HG02571 (cell line): ENCODE measurements around the gene FOXP4.

ENCODE experiments used
- ATAC-seq: cut with Tn5 transposase; IDR thresholded peaks from one replicate; pipeline ENCODE4 v1.9.1; 2021; ENCODE audit warnings: mild to moderate bottlenecking, moderate library complexity; ENCODE audit not compliant: unreplicated experiment

FOXP4 gene, protein sequence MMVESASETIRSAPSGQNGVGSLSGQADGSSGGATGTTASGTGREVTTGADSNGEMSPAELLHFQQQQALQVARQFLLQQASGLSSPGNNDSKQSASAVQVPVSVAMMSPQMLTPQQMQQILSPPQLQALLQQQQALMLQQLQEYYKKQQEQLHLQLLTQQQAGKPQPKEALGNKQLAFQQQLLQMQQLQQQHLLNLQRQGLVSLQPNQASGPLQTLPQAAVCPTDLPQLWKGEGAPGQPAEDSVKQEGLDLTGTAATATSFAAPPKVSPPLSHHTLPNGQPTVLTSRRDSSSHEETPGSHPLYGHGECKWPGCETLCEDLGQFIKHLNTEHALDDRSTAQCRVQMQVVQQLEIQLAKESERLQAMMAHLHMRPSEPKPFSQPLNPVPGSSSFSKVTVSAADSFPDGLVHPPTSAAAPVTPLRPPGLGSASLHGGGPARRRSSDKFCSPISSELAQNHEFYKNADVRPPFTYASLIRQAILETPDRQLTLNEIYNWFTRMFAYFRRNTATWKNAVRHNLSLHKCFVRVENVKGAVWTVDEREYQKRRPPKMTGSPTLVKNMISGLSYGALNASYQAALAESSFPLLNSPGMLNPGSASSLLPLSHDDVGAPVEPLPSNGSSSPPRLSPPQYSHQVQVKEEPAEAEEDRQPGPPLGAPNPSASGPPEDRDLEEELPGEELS

DNA sequence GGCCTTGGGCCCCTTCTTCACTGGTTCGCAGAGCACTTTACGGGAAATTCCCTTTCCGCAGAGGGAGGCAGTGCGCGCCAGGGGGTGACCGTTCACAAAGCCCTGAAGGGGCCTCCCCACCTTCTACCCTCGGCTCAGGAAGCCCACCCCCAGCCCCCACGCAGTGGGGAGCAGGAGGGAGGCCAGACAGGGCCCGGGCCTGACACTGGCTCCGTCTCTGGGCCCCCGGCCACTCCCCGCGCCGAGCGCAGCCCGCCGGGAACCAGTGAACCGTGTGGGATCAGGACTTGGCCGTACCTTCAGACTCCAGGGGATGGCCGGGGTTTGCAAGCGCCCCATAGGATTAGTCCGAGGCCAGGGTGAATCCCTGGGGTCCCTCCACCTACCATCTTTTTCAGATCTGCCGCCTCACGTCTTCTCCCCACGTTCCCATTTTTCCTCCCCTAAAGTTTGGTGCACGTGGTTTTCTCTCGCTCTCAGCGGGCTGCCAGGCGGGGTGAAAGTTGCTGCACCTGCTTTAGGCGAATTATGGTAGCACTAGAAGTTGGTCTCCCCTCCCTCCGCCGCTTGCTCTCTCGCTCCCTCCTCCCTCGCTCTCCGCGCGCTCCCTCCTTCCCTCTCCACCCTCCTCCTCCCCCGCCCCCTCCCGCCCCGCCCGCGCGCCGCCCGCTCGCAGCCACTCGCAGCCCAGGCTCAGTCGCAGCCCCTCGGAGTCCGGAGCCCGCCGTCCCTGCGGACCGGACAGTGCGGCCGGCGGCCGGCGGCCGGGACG, at the start of gene FOXP4:
TSS of gene FOXP4 (plus strand) at position 679 of the 772 bp plus-strand sequence. CDS start 19,380 bp downstream, outside the sequence.
- ATAC-seq: peak; percentile 74

DNA sequence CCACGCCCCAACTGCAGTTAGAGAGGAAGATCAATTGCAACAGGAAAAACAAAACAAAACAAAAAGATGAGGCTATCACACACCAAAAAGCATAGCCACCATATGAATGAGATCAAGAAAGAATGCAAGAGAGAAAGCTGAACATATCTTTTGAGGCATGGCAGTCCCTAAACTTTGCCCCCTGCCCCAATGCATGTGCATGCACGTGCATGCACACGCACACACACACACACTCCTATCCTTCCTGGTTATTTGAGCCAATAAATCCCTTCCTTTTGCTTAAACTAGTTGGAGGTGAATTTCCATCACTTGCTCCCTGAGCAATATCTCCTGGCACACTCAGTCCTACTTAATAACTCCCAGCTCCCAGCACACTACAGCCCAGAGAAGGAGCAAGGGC, 48.6 kb upstream of the FOXP4 start:
- no peak for ATAC-seq

DNA sequence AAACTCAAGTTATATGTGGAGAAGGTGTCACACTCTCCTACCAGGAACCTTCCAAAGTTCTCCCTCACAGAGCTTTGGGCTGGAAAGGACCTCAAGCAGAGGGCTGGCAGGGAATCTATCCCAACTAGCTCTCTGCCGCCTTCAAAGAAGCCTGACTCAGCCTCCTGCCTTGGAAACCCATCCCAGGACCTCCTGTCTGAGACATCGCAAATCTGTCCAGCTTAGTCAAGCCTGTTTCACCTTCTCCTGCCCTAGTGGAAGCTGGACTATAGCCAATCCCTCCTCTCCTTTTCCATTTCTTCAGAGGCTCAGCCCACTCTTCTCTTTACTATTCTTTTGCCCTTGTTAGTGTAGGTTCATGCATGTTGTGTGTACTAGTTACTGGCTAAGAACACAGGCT, 48.2 kb upstream of the FOXP4 start:
- ATAC-seq: no peak

DNA sequence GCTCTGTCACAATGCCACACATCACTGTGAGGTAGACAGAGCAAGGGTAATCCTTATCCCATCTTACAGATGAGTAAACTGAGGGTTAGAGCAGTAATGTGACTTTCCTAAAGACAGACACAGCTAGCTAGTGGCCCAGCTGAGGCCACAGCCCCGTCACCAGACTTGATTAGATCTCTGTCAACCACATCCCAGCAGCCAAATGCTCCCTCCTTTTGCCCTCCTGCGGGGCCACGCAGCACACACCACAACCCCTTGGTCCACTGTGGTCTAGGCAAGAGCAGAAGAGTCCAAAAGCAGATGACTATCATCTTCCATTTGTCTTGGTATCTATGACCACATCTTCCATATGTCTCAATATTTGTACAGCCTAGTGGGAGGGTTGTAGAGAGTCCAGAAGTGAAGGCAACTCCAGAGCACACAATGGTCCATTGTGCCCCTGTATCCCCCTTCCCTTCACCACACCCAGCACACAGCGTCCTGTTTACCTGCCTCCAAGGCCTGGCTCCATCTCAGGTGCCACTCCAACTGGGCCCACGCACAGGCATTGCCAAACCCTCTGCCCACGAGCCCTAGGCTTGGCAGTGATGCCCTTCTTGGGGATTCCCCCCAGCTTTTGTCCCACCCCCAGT, 47.1 kb upstream of the FOXP4 start:
- ATAC-seq: no peak

DNA sequence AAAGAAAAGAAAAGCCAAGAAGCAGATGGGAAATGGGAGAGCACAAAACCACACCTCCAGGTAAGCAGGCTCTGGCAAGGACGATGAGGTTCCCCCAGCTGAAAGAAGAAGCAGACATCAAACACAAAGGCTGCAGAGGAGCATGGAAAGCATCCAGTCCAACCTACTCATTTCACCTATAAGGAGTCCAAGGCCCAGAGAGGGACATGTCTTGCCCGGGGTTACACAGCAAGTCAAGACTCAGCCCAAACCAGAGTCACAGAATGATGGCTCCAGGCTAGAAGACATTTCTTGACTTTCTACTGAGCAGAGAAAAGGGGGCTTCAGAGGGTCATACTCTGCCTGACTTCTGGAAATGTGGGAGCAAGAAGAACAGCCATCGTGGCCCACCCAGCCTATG, 45.6 kb upstream of the FOXP4 start:
- no peak for ATAC-seq

DNA sequence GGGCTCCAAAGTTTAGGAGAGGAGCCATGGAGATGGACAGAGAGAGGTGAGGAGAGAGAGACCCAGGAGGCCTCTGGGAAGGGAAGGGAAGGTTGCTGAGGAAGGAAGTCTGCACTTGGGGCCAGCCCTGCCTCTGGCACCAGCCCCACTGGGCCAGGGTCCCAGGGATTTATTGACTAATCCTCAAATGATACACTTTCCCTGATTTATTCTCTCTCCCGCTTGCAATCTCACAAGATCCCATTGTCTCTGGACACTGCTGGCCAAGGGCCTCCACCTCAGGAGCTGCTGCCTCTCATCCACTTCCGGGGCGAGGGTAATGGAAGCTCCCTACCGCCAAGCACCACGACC, 43.6 kb upstream of the FOXP4 start:
- ATAC-seq: no peak

DNA sequence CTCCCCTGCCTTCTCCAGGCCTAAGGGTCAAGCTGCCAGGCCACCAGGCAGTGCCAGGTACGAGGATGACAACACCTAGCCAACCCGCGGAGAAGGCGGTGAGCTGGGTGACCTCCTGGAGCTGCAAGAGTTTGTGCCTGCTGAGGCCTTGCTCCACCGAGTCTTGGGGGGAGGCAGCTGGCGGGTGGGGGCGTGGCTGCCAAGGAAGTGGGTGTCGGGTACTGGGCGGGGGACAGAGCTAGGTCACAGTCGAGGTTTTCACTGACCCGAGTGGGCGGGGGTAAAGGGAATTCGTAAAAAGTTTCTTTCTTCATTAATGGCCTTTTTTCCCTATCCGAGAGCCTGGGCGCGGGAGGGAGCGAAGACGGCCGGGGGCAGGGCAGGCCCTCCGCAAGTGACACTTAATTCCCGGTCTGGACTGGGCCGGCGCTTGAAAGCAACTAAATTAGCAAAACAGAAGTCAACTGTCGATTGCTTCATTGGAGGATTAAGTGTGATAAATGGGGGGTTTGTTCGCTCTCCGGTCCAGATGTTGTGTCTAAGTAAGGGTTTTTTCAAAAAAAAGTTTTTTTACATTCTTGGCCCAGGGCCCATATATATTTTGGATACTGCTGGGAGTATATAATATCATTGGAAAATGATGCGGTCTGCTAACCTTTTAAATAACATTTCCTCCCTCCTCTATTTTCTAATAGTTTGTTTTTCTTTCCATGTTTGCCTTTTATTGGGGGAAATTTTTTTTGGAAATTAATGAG, 43.1 kb upstream of the FOXP4 start:
- ATAC-seq: no peak

DNA sequence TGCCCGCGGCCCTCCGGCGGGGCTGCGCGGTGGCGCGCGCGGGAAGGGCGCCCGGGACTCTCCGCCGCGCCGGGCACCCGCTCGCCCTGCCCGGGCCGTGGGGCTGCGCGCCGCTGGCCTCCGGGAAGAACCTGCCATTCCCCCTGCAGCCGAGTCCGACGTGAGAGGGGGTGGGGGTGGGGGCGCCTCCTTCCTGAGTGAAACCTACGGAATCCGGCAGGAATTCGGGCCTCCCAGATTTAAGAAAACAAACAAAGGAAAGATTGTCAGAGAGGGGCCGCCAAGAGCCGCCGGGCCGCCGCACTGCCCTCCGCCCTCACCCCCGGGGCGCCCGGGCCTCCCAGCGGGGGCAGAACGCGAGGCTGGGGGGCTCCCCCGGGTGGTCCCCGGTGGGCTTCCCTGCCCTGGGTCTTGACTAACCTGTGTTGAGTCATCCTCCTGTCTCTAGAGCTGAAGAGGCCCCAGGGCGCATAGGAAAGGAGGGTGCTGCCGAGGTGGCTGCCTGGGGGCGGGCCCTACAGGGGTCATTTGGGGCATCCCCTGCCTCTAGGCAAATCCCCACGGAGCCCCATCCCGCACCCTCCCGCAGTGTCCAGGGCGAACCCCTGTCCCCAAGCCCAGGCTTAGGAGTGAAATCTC, 42.2 kb upstream of the FOXP4 start:
- peak; percentile 50 for ATAC-seq

DNA sequence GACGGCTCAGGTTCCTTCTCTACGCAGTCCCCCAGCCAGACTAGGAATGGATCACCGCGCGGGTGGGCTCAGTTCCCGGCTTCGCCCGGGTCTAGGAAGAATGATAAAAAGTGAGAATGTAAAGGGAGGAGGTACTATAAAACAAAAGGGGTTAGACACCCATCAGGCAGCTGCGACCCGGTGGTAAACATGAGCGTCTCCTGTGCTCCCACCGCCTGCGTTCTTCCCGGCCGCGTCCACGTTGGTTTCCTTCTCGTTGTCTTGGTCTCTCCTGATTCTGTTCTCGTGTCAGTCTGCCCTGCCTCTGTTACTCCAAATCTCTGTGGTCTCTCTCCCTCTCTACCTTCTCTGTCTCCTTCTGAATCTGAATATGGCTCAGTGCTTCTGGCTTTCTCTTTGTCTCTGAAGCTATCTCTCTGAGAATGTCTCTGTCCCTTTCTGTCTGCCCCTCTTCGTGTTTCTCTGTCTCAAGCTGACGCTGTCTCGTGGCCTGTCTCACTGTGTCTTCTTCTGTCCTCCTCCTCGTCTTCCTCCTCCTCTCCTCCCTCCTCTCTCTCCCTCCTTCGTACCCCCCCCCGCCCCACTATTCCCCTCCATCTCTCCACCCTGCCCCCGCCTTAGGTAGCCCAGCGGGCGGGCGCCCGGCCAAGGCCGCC, 41.6 kb upstream of the FOXP4 start:
- ATAC-seq: no peak

DNA sequence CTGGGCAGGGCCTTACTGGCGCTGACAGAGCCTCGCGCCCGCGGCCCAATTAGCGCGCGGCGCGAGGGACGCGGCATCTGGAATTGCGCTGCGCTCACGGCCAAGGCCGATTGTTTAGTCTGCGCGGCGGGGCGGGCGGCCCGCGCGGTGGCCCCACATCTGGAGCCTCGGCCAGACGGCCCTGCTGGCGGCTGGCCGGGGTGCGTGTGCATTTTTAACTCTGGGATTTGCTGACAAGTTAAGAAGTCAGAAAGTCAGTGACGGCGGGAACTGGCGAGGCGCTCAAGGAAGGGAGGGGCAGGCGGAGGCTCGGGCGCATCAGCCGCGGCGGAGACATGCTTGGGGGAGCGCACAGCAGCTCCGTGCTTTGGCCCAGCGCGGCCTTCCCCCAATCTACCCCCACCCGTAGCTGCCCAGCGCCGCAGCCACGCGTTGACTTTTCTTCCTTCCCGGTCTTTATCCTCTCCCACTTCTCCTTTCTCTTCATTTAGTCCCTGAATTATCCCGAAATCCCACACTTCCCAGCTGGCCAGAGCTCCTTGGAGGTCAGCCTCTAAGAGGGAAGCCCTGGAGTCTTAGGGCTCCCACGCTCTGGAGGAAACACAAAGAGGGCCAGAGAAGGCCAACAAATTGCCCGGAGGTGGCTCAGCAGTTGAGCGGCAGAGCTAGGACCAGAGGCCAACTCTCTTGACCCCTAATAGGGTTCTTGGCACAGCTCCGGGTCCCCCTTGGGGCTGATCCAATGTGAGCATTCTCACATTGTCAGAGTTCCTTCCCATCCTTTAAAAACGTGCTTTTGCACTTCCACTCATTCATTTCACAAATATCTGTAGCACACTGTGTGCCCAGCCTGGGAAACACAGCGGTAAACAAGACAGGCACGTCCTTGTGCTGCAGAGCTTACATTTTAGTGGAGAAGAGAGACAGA, 40.8 kb upstream of the FOXP4 start:
- ATAC-seq: no peak

DNA sequence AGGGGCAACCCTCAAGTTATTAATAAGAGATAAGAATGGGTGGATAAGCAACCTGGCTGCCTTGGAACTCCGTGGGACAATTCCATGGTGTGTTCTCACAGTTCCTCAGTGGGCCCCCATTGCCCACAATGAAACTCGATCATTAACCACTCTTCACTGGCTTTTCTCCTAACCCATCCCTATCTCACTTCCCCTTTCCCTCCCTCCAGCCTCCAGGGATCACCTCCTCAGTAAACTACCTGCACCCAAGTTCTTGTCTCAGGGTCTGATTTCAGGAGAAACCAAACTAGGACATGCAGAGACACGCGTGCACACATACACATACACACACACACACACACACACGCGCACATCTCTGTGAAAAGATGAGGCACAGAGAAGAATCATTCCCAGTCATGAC, 37.7 kb upstream of the FOXP4 start:
- no peak for ATAC-seq

DNA sequence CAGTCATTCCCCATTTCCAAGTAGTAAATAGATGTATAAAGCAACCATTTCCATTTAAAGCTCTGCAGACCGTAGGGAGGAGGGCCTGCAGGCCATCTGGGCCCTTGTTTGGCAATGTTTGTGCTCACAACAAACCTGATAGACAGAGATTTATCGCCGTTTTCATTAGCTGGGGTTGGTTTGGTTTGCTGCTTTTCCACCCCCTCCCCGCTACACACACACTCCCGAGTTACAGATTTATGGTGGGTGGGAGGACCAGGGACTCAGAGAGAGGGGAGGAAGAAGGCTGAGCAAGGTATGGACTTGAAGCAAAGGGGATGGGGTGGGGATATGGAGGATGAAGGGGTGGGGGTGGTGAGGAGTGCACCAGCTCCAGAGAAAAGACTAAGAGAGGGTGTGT, 36.6 kb upstream of the FOXP4 start:
- no peak for ATAC-seq

DNA sequence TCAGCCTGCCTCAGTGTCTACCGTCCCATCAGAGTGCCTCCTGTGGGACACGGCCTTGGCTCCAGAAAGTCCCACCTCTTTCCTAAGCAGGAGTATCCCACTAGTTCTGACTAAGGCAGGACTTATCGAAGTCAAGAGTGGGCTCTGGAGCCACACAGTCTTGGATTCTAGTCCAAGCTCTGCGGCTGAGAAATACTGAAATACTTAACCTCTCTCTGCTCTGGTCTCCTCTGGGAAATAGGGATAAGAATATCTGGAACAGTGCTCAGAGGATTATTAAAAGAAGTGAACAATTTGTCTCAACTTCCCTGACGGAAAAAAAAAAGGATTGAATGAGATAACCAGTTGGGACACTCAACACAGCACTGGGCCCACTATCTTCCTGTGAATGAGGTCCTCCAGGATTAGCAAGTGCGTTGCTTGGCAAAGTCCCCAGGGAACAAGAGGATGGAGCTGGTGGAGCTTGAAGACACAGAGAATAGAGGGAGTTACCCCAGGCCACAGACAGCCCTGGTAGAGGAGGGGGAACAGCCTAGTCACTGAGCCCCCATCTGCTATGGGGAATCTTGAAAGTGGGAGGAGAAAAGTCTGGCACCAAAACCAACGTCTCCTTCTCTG, 34.6 kb upstream of the FOXP4 start:
- no peak for ATAC-seq

DNA sequence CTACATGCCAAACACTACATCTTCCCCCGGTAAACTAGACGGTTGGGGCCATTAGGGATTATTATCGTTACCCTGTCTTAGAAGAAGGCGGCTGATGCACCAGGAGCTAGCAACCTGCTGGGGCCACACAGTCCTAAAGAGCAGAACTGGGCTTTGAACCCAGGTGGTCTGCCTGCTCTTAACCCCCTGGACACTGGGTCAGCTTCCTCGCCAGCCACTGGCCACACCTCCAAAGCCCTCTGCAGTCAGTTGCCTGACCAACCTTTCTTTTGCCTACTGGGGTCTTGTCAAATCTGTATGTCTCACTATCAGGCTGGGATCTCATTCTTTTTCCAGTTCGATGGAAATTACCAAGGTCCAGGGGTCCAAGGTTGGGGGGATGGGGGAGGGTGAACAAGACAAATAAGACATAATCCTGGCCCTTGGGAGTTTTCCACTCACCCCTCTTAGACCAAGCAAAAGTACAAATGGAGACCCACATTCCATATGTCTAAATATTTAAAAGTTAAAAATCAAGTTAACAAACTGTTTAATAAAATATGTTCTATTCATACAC, 34.0 kb upstream of the FOXP4 start:
- ATAC-seq: no peak

DNA sequence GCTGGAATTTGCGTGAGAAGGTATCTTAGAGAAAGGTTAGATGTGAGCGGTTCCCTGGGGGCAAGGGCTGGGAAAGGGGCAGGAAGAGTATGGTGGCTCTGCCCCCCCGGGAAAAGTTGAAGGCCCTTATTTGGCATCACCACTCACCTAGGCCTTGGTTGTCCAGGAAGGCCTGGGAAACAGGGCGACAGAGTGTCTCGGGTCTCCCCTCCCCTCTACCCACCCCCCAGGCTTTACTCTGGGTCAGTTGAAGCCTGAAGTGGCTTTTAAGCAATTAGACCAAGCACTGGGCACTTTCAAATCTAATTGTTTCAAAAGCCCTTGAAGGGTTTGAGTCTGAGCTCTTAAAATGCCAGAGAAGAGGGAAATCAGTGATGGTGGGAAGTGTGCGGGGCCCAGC, 30.2 kb upstream of the FOXP4 start:
- ATAC-seq: no peak

DNA sequence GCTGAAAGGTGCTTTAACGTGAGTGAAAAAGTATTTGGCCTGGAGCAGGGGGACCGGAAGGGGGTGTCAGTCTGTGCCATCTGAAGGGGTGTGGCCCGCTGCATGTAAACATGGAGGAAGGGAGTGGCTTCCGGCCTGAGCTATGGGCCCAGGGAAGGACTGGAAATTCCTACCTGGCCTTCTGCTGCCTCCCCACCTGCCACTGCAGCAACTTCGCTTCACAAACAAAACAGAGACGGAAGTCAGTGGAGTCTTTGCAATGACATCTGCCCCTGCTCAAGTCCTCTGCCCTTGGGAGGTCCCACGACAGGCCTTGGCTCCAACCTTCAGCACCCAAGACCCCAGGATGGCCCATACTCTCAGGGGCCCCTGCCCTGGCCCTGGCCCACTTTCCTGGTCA, 28.1 kb upstream of the FOXP4 start:
- no peak for ATAC-seq

DNA sequence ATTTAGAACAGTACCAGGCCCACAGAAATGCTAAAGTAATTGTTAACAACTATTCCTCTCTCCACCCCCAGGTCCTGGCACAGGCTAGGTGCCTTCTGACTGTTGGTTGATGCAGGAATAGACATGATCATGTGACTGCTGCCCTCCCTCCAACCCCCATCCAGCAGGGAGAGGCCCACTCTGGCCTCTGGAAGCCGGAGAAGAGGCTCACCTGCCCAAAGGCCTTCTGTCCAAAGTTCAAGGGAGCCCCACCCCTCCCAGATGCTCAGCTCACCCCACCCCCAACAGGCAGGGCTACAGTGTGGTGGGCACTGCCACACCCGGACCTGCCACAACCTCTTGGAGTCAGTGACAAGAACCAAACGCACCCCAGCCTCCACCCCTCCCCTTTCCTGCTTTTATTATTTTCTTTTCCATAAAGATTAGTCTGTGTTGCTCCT, 26.9 kb upstream of the FOXP4 start:
- ATAC-seq: no peak
